GM12874 (cell line): ENCODE measurements around the gene SCUBE1.

Experiments used
- CTCF ChIP-seq: IDR thresholded peaks from 2 replicates; pipeline ENCODE4 v1.5.1; 2011; ENCODE audit warnings: low read depth, mild to moderate bottlenecking, control low read depth, low read length, moderate library complexity; ENCODE audit not compliant: insufficient read depth

The SCUBE1 gene

GRCh38 chr22:43202756-43203410 lies 140.3 kb downstream of the SCUBE1 start:
- TF ChIP-seq CTCF = no peak

- no peak for TF ChIP-seq CTCF
Observed at GRCh38 chr22:43202326-43202725, 140.8 kb downstream of the SCUBE1 start.

- TF ChIP-seq CTCF = no peak
Observed at GRCh38 chr22:43201486-43202219, 141.5 kb downstream of the SCUBE1 start.

- no peak for TF ChIP-seq CTCF
Observed at GRCh38 chr22:43200555-43200954, 142.6 kb downstream of the SCUBE1 start.

- no peak for TF ChIP-seq CTCF
Observed at GRCh38 chr22:43200031-43200430, 143.1 kb downstream of the SCUBE1 start.

GRCh38 chr22:43199541-43199940 lies 143.6 kb downstream of the SCUBE1 start:
- TF ChIP-seq CTCF = no peak

- no peak for TF ChIP-seq CTCF
Observed at GRCh38 chr22:43198936-43199335, 144.2 kb downstream of the SCUBE1 start.
